Prostate gland (tissue), 2 donors: ENCODE data around the gene MCC.

ENCODE experiments used
- CTCF ChIP-seq, 4 experiments: fragments of 200-600 bp in 2 of 4; fragments of 450-650 bp in 2 of 4; sonication (generic) in 2 of 4; IDR thresholded peaks; 1 replicate in 3 of 4; 2 replicates in 1 of 4; pipeline ENCODE4 v1.5.1; 2016 to 2019; ENCODE audit warnings: antibody characterized with exemption in 4 of 4, mild to moderate bottlenecking in 2 of 4, moderate library complexity in 2 of 4
- POLR2A ChIP-seq: fragments of 450-650 bp; IDR thresholded peaks from one replicate; pipeline ENCODE4 v1.6.1; 2016; ENCODE audit warnings: antibody characterized with exemption, mild to moderate bottlenecking
- POLR2AphosphoS5 ChIP-seq: sonication (generic); formaldehyde crosslinking; IDR thresholded peaks from one replicate; pipeline ENCODE4 v1.6.1; 2017; ENCODE audit warnings: antibody characterized with exemption

- no peak for TF ChIP-seq CTCF (IDR thresholded peaks at IDR 0.05)
- TF ChIP-seq POLR2AphosphoS5, result no peak
- no peak for TF ChIP-seq POLR2A
These were observed 461.2 kb downstream of the MCC start for GRCh38 chr5:113027015-113027414.
